ENCODE data around the gene C16orf89. TPM values are rescaled to one million over a fixed set of nuclear protein-coding genes. Genes with fewer than 3 reads are reported as not detected.

The C16orf89 gene
- polyA plus RNA-seq, 1 donor (not counting 4 experiments of a cell fraction or from before 2014, with no cell fraction given) = not detected

GRCh38 chr16:5036228-5037156 is 29.3 kb downstream of the C16orf89 start:
- DNase-seq (ENCODE audit: low read depth, low spot score) (no peak), FAIRE-seq (no peak)
- Histone ChIP-seq H3K79me2 (ENCODE audit: control insufficient read depth, insufficient read depth, low read length) (no peaks in the 10 kb centered on the region), H3K9me3 (ENCODE audit: control insufficient read depth, low read depth, low read length) (no peaks in the 10 kb centered on the region), H3K27me3 (ENCODE audit: control insufficient read depth, extremely low read depth, insufficient read depth, low read length) (no peaks in the 10 kb centered on the region), H3K4me2 (ENCODE audit: control insufficient read depth, extremely low read depth, insufficient read depth, low read depth, low read length) (no peak overlapping the region), H2AFZ (ENCODE audit: control insufficient read depth, low read length) (no peak overlapping the region), H3K36me3 (ENCODE audit: control insufficient read depth in 2 of 2, extremely low read depth in 1 of 2, insufficient read depth in 2 of 2, low read length in 2 of 2) (no peaks in the 10 kb centered on the region), H3K4me1 (ENCODE audit: control insufficient read depth, extremely low read depth, insufficient read depth, low read length) (peaks cover 21% of the 10 kb centered on the region), H3K9ac (ENCODE audit: control insufficient read depth, extremely low read depth, insufficient read depth, low read length) (no peak overlapping the region), H3K27ac (ENCODE audit: control insufficient read depth, insufficient read depth, low read length) (no peak overlapping the region), H4K20me1 (ENCODE audit: control insufficient read depth, extremely low read depth, insufficient read depth, low read length) (no peaks in the 10 kb centered on the region), H3K4me3 (ENCODE audit: control insufficient read depth in 2 of 3, extremely low read depth in 1 of 3, insufficient read depth in 2 of 3, low read depth in 1 of 3, low read length in 3 of 3) (no peak overlapping the region), H3K9me1 (ENCODE audit: control insufficient read depth, extremely low read depth, insufficient read depth, low read length) (no peaks in the 10 kb centered on the region)
- no peak for TF ChIP-seq EZH2 (IDR thresholded peaks at IDR 0.05; ENCODE audit: low read length)
- TF ChIP-seq CTCF (optimal IDR thresholded peaks at IDR 0.05 in 1 of 3, IDR thresholded peaks at IDR 0.05 in 1 of 3, conservative IDR thresholded peaks at IDR 0.05 in 1 of 3; ENCODE audit: extremely low read depth in 1 of 3, insufficient read depth in 2 of 3, low read length in 3 of 3) = no peak
- dilution Hi-C loops (cut with MboI; ENCODE audit: extremely low pct_ligation_motif_present, low sequenced_read_pairs) = no loop called here

GRCh38 chr16:5035909-5036227 is 29.9 kb downstream of the C16orf89 start:
- Histone ChIP-seq H3K4me3 (ENCODE audit: control insufficient read depth in 2 of 3, extremely low read depth in 1 of 3, insufficient read depth in 2 of 3, low read depth in 1 of 3, low read length in 3 of 3) (no peak overlapping the region), H3K4me2 (ENCODE audit: control insufficient read depth, extremely low read depth, insufficient read depth, low read depth, low read length) (no peak overlapping the region), H2AFZ (ENCODE audit: control insufficient read depth, low read length) (no peak overlapping the region), H3K4me1 (ENCODE audit: control insufficient read depth, extremely low read depth, insufficient read depth, low read length) (peaks cover 21% of the 10 kb centered on the region), H3K79me2 (ENCODE audit: control insufficient read depth, insufficient read depth, low read length) (no peaks in the 10 kb centered on the region), H3K36me3 (ENCODE audit: control insufficient read depth in 2 of 2, extremely low read depth in 1 of 2, insufficient read depth in 2 of 2, low read length in 2 of 2) (no peaks in the 10 kb centered on the region), H4K20me1 (ENCODE audit: control insufficient read depth, extremely low read depth, insufficient read depth, low read length) (no peaks in the 10 kb centered on the region), H3K9me1 (ENCODE audit: control insufficient read depth, extremely low read depth, insufficient read depth, low read length) (no peaks in the 10 kb centered on the region), H3K9me3 (ENCODE audit: control insufficient read depth, low read depth, low read length) (no peaks in the 10 kb centered on the region), H3K27me3 (ENCODE audit: control insufficient read depth, extremely low read depth, insufficient read depth, low read length) (no peaks in the 10 kb centered on the region), H3K9ac (ENCODE audit: control insufficient read depth, extremely low read depth, insufficient read depth, low read length) (no peak overlapping the region), H3K27ac (ENCODE audit: control insufficient read depth, insufficient read depth, low read length) (no peak overlapping the region)
- no peak for TF ChIP-seq EZH2 (IDR thresholded peaks at IDR 0.05; ENCODE audit: low read length)
- no peak for TF ChIP-seq CTCF (optimal IDR thresholded peaks at IDR 0.05 in 1 of 3, IDR thresholded peaks at IDR 0.05 in 1 of 3, conservative IDR thresholded peaks at IDR 0.05 in 1 of 3; ENCODE audit: extremely low read depth in 1 of 3, insufficient read depth in 2 of 3, low read length in 3 of 3)
- DNase-seq (ENCODE audit: low read depth, low spot score) (no peak), FAIRE-seq (no peak)
- dilution Hi-C loops (cut with MboI; ENCODE audit: extremely low pct_ligation_motif_present, low sequenced_read_pairs) = no loop called here
